HG02610 (cell line): Measurements from ENCODE around the gene TNFRSF13B.
"Not testable (repeated sequence)": the region's sequence is repeated elsewhere in the genome, so short reads cannot be mapped to it uniquely, and the experiment has no call there.

ENCODE experiments used
- ATAC-seq: cut with Tn5 transposase; IDR thresholded peaks from one replicate; pipeline ENCODE4 v1.9.1; 2021; ENCODE audit warnings: mild to moderate bottlenecking, moderate library complexity; ENCODE audit not compliant: unreplicated experiment

TNFRSF13B gene

GRCh38 chr17:16962804-16963203 lies 9.1 kb downstream of the TNFRSF13B start:
- no peak for ATAC-seq

- no peak for ATAC-seq
Observed at GRCh38 chr17:16961792-16962191, 10.1 kb downstream of the TNFRSF13B start.

DNA sequence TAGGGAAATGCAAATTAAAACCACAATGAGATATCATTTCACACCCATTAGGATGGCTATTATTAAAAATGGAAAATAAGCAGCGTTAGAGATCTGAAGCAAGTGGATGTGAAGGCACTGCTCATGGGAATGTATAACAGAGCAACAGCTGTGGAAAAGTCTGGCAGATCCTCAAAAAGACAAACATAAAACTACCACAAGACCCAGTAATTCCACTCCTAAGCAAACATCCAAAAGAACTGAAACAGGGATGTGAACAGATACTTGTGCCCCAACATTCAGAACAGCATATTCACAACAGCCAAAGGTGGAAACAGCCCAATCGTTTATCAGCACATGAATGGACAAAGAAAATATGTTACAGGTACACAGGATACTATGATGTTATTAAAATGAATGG lies 10.9 kb downstream of the TNFRSF13B start:
- ATAC-seq, result not testable (repeated sequence)

- ATAC-seq, result not testable (repeated sequence)
Observed at GRCh38 chr17:16955011-16955410, 16.9 kb downstream of the TNFRSF13B start.

- no peak for ATAC-seq
Observed at GRCh38 chr17:16954521-16954920, 17.4 kb downstream of the TNFRSF13B start.

GRCh38 chr17:16953841-16954240 lies 18.1 kb downstream of the TNFRSF13B start:
- no peak for ATAC-seq

- no peak for ATAC-seq
Observed at GRCh38 chr17:16953347-16953746, 18.6 kb downstream of the TNFRSF13B start.

GRCh38 chr17:16952401-16952800 lies 19.5 kb downstream of the TNFRSF13B start:
- no peak for ATAC-seq

GRCh38 chr17:16950488-16950887 lies 21.4 kb downstream of the TNFRSF13B start:
- ATAC-seq, result no peak

DNA sequence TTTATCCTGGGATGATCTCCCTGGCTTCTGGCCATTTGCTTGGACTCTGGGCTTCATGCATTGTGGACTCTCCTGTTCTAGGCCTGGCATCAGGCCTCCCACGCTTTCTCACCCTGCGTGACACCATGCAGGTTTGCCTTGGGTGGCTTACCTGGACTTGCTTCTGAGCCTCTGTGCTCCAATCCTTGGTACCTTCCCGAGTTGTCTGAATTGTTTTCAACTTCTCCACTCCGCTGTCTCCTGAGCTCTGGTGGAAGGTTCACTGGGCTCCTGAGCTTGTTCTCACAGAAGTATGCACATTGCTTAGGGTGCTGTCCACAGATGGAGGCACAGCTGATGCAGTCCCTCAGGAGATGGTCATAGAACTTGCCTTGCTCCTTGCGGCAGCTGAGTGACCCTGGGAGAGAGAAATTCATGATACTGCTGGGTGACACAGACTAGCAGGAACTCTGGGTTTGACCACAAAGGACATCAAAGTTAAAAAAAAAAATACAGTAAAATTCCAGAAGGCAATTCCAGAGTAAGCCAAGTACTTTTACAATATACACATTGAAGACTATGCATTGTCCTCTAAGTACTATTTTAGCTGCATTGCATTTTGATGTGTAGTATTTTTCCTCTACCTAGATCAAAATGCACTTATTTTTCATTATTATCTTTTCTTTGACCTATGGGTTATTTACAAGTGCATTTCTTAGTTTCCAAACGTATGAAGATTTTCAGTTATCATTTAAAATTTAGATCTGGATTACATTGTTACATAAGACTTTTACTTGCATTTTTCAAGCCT lies 23.1 kb downstream of the TNFRSF13B start:
- no peak for ATAC-seq

DNA sequence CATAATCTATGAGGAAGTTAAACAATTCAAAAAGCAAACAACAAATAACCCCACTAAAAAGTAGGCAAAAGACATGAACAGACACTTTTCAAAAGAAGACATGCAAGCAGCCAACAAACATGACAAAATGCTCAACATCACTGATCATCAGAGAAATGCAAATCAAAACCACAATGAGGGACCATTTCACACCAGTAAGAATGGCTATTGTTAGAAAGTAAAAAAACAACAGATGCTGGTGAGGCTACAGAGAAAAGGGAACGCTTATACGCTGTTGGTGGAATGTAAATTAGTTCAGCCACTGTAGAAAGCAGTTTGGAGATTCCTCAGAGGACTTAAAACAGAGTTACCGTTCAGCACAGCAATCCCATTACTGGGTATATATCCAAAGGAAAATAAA lies 24.4 kb downstream of the TNFRSF13B start:
- no peak for ATAC-seq

- ATAC-seq, result no peak
Observed at GRCh38 chr17:16945663-16946218, 26.2 kb downstream of the TNFRSF13B start.

GRCh38 chr17:16945136-16945482 lies 26.8 kb downstream of the TNFRSF13B start:
- no peak for ATAC-seq

DNA sequence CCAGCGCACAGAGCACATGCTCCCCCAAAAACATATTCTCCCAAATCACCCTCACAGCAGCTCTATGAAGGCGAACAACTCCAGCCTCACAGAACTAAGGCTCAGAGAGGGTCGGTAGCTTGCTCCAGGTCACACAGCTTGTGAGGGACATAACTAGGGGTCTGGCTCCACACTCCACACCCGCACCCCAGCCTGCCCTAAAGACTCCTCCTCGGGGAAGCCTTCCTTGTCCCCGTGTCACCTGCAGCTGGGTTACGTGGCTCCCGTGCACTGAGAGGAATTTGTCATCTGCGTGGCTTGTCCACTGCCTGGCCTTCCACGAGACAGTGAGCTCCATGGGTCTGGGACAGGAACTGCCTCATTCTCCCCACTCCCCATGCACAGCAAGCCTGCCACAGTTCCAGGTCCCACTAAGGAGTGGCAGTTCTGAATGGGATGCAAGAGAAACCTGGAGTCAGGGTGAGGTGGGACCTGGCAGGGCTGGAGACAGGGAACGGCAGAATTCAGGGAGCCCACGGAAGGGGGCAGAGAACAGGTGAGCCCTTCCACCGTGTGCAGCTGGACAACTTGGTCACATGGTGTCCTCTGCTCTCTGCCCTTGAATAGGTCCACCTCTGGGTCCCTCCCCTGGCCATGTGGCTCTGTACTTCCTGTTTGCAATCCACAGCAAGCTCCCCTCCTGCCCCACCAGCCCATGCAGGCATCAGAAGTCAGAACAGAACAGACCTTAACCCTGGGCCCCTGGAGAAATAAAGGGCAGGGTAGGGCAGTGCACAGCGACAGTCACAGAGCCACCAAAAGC lies 27.4 kb downstream of the TNFRSF13B start:
- no peak for ATAC-seq

DNA sequence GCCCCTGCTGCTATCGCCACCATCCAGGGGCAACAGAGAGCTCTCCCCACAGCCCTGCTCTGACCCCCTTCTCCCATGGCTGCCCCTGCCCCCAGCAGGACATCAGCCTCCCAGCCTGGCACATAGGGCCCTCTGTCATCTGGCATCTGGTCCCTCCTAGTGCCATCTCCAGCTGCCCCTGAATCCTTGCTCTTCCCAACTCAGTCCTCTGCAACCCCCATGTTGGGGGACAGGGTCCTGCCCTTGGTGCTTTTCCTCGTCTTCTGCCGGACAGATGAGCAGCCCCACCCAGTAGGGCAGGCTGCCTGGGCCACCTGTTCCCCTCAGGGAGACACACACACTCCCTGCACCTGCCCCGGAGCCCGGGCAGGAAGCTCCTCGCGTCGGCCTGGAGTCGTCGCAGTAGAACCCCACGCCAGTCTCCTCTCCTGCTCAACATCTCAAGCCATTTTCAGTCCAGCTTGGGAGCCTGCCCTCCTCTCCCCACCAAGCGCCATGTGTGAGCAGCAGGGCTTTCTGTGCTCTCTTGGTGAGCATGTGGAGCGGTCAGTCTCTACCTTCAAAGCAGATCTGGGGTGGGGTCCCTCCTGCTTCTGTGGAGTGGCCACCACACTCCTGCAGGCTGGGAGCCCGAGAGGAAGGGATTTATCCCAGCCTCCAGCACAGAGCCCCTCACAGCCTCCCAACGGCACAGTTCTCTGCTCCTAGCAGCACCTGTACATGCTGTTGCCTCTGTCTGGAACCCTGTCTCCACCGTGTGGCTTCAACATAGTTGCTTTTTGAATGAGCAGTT lies 28.2 kb downstream of the TNFRSF13B start:
- no peak for ATAC-seq

- ATAC-seq, result no peak
Observed at GRCh38 chr17:16943032-16943352, 28.9 kb downstream of the TNFRSF13B start.

DNA sequence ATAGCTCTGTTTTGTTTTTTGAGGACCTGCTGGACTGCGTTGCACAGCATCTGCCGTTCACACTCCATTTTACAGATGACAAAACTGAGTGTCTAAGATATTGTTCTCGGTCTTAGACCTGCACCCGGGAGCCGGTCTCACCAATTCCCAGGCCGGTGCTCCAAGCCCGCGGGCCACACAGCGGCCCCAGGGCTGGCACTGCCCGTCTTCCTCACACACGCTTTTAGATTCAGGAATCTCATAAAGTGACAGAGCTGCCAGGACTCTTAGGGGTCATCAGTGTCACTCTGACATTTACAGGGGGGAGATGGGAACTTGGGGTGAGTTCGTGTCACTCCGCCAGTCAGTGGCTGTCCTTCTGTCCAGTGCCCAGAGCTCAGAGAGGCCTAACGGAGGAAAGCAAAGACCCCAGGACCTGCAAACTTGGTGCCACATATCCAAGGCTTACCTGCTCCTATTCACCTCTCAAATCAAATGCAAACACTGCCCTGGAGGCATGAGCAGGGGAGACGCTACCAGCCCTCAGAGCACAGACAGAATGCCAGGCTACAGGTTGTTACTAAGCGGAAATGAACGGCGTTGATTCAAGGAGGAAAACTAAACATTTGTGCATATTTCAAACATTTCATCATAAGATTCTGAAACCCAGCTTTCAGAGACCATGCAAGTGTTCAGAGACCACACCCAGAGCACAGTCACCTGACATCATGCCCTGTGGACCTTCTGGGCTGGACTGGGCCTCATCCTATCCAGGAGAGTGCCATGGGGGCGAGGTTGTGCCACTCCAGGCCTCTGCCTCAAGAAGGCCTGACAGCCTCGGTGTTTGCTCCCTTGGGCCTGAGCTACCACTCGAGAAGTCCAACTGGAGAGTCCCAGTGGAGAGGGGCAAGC lies 29.5 kb downstream of the TNFRSF13B start:
- ATAC-seq, result no peak

- no peak for ATAC-seq
Observed at GRCh38 chr17:16941072-16942036, 30.6 kb downstream of the TNFRSF13B start.
